Measurements from ENCODE around the gene KCNH1.

The KCNH1 gene

GRCh38 chr1:210706246-210706645, 427.7 kb downstream of the KCNH1 start:
- DNase-seq, result no peak

GRCh38 chr1:210705086-210705485, 428.9 kb downstream of the KCNH1 start:
- DNase-seq, result no peak

- no peak for DNase-seq
Observed at GRCh38 chr1:210703593-210703992, 430.4 kb downstream of the KCNH1 start.

DNA sequence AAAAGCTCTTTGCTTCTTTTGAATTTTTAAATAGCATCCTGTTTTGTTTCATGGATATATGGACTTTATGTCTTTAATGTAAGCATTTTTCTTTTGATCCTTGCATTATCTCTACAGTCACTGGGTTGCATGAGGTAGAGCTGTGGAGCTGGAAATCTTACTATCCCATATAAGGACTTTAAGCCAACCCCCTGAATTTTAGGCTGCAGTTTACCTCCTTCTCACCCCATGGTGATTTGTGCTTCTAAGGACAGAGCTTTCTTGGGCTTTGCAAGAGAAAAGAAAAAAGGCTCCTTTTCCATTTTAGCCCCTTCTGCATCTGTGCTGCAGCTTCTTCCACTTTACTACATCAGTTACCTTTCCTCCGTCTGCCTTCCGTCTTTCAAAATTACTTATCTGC, 431.4 kb downstream of the KCNH1 start:
- no peak for DNase-seq

DNA sequence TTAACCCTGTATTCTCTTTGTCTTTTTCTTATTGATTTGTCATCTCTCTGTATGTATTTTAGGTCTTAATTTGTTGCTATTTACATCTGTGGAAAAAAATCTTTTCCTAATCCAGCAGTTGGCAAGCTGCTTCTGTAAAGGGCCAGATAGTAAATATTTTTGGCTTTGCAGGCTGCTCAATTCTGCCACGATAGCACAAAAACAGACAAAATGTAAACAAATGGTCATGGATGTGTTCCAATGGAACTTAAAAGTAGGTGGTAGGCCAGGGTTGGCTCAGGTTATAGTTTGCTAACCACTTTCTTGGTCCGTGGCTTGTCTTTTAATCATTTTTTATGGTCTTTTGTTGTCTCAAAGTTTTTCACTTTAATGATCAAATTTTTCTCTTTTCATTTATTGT, 433.4 kb downstream of the KCNH1 start:
- DNase-seq, result no peak

DNA sequence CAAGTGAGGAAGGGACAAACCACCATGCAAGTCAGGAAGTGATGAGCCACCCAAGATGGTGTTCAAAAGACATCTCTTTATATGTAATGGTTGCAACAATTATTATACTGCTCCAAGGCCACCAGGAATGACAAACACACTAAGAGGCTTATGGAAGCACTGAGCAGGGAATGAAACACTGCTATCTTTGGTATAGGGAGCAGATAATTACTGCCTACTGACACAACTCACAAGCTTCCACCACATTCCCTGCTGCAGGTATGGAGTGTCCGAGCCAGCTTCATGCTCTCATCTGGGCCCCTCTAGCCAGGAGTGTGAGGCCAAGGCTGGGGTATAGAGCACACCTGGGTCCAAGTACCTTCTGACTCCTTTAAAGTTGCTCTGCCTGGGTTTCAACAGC, 433.9 kb downstream of the KCNH1 start:
- no peak for DNase-seq

DNA sequence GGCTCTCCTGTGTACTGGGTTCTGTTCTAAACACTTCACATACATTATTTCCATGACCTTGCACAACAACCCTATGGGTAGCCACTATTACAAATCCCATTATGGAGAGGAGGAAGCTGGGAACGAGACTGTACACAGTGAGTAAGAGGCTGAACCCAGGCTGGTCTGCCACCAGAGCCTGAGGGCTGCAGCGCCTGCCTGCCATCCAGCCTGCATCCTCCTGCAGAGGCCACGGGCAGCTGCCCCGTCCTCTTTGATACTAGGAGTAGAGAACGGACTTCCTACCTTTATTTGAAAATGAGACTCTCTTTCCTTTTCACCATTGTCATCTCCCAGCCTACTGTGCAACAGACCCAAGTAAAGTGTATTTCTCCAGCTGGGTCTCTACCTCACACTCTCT, 435.3 kb downstream of the KCNH1 start:
- DNase-seq, result no peak

DNA sequence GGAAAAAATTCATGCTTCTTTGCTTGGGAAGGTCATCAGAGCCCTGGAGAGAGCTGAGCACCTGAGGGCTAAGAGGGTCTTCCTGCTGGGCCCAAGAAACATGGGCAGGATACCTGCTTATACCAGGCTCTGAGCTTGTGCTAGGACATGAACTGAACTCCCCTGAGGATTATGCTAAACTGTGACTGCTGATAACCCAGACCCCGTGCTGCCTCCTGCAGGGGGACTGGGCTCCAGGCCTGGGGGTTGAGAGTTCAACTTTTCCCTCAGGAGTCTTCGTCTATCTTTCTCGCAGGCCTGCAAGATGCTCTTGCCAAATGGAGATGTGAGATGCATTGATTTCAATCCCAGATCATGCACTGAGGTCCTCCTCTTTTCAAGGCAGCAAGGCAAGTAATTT, 436.8 kb downstream of the KCNH1 start:
- DNase-seq, result no peak

- DNase-seq, result no peak
Observed at GRCh38 chr1:210696709-210697108, 437.2 kb downstream of the KCNH1 start.

- DNase-seq, result no peak
Observed at GRCh38 chr1:210695026-210695425, 438.9 kb downstream of the KCNH1 start.

- DNase-seq, result no peak
Observed at GRCh38 chr1:210692796-210693195, 441.2 kb downstream of the KCNH1 start.

DNA sequence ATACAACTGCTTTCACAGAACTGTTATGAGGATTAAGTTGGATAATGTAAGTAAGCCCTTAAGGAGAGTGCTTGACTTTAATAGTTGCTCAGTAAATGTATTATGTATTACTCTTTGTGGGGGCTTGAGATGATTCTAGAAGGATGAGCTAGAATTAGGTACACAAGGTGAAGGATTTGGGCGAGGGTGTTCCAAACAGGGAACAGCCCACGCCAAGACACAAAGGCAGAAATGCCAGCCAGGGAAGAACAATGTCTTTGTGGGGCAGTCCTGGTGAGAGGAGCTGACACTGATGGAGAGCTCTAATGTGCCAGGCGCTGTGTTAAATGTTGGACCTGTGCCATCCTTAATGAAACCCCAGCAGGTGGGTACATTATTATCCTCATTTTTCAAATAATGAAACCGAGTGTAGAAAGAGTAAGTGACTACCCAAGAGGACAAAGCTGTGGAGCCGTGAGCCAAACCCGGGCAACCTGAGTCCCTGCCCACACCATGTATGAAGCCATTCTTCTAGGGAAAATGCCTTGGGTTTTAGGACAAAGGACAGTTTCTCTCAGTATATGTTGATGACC, 442.8 kb downstream of the KCNH1 start:
- no peak for DNase-seq

- DNase-seq, result no peak
Observed at GRCh38 chr1:210690236-210690635, 443.7 kb downstream of the KCNH1 start.

DNA sequence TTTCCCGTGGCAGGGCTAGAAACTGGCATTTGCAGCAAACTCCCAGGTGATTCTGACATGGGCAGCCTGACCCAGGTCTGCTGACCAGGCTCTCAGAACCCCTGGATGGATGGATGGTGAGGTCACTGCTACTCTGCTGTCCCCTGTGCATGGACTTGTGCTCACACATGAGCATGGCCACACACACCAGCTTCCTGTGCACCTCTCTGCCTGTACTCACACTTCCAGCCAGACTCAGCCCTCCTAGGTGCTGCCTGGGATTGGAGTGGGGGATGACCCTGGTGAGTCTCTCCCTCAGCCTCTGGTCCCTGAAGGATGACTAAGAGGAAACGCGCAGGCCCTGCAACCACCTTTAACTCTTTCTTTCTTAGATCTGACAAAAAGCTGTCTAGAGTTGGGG, 444.1 kb downstream of the KCNH1 start:
- DNase-seq, result no peak

DNA sequence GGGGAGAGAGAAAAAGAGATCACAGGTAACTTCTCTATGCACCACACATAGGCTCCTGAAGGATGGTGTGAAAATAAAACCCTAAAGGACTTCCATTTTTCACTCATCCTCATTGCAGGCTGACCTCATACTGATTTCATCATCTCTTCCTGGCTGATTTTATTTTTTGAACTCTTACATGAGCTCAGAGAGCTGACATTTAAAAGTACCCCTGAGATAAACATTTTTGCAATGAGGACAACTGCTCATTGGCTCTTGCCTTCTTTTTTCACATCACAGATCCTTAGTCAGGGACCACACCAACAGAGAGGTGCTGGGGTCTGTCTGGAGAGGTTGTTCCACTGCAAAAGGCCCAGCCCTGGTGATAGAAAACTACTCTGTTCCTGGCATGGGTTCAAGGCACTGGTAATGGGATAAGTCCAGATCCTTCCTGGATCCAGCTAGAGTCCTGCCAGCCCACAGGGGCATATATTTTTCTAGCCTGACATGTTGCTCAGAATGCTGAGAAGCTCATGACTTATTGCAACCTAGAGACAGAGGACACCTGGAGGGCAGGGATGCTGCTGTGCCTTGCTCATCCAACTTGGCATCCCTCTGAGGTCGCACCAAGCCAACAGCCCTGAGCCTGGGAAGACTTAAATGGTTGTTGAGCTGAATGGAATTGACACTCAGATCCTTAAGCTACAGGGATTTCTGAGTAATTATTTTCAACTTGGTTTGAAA, 445.3 kb downstream of the KCNH1 start:
- DNase-seq, result no peak

DNA sequence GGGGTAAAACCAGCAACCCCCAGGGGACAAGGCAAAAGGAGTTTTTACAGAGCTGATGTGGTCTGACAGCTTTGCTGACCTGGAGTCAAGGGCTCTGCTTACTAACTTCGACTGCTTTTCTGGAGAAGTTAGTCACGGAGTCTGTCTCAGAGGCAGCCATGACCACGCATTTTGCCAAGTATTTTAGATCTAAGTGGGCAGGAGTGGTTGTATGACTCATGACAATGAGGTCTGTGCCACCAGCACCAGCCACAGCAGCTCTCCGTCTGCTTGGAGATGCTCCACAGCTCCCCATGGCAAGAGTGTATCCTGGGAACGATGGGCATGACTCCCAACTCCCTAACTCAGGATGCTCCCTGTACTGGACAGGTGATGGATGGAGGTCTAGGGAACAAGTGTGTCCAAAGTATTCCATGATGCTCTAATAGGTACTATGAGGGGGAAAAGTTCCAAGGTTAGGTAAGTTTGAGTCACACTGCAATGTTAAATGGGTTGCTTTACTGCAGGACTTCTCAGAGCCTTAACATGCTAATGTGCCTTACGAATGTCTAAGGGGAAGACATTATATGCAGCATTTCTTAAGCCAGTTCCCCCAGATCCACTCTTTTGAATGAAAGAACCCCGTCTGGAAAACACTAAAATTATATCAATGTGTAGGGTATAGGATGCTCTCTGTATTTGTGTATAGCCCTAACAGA, 446.2 kb downstream of the KCNH1 start:
- no peak for DNase-seq

GRCh38 chr1:210686841-210687240, 447.1 kb downstream of the KCNH1 start:
- no peak for DNase-seq

DNA sequence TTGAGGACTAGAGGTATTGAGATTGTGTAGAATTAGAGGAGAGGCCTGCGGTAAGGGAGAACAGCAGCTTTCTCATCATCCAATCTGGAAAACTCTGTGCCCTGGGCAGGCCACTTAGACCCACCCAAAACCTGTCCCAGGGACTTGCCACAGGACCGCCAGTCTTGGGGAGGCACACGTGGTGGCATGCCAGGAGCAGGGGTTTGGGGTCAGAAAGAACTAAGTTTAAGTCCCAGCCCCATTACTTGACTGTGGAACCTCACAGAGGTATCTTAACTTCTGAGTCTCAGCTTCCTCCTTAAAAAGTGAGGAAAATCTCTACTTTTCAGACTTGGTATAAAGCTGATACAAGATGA, 448.7 kb downstream of the KCNH1 start:
- no peak for DNase-seq

DNA sequence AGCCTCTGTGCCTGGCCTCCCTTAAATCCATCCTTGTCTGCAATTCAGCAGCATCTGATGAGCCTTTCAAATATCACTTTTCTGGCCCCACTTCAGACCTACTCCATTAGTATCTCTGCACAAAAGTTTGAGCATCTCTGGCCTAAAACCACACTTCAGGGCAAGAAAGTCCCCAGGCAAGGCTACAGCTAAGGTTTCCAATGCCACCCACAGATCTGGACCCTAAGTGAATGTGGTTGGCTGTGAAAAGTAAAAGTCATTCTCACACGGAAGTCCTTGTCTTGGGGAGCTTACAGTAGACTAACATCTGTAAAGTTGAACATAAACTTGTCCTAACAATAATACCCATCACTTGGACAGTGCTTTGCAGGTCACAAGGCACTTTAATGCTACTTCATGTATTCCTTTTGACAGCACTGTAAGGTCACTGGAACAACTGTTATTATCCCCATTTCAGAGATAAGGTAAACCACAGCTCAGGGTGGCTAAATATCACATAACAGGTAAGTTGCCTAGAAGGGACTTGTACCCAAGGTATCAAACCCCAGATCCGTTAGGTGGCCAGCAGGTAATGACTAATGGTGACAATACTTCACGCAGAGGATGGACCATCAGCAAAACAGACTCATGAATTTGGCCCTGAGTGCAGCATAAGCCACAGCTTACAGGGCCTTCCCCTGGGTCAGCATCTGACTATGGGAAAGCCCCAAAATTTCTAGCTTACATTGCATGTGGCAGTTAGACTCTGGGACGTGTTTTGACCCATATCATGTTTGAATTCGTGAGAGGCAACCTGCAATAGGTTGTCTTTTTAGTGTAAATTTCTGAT, 449.3 kb downstream of the KCNH1 start:
- no peak for DNase-seq

- no peak for DNase-seq
Observed at GRCh38 chr1:210683403-210684047, 450.4 kb downstream of the KCNH1 start.

DNA sequence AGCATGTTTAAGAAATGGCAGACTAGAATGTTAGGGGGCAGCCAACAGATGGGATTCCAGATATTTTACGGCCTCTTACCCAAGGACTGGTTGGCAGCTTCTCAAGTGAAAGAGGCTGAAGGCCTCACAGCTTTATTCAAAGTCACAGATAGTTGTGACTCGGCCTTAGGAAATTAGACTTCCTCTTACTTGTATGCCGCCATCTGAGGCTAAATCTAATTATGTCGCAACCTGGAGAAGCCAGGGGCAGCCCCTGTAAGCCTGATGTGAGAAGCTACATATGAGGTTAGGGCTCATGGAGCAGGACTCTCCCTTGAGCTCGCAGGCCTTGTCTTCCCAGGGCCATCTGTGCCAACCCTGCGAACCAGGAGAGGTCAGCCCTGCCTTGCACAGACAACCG, 452.8 kb downstream of the KCNH1 start:
- no peak for DNase-seq

- DNase-seq, result no peak
Observed at GRCh38 chr1:210678306-210678705, 455.6 kb downstream of the KCNH1 start.

DNA sequence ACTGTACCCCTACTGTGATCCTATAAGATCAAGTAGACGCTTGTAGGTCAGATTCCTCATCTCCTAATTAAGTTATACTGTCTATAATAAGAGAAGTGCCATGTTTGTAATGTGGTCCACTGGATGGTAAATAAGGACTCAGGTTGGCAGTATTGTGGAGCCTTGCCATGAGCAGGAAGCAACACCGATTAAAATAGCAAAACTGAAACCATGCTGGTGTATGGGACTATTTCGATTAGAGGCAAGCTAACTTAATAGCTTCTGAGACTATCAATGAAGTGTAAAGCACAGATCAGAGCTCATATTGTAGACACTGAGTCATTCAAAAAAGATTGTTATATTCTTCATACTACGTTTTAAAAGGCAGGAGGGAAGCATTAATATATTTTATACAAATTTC, 456.4 kb downstream of the KCNH1 start:
- no peak for DNase-seq

Data from NCI-H1694 (cell line).